HG03139 (cell line): ENCODE data around the gene NANOS3.

ENCODE experiments used
- ATAC-seq: cut with Tn5 transposase; IDR thresholded peaks from one replicate; pipeline ENCODE4 v1.9.1; 2021; ENCODE audit not compliant: unreplicated experiment

Gene NANOS3

DNA sequence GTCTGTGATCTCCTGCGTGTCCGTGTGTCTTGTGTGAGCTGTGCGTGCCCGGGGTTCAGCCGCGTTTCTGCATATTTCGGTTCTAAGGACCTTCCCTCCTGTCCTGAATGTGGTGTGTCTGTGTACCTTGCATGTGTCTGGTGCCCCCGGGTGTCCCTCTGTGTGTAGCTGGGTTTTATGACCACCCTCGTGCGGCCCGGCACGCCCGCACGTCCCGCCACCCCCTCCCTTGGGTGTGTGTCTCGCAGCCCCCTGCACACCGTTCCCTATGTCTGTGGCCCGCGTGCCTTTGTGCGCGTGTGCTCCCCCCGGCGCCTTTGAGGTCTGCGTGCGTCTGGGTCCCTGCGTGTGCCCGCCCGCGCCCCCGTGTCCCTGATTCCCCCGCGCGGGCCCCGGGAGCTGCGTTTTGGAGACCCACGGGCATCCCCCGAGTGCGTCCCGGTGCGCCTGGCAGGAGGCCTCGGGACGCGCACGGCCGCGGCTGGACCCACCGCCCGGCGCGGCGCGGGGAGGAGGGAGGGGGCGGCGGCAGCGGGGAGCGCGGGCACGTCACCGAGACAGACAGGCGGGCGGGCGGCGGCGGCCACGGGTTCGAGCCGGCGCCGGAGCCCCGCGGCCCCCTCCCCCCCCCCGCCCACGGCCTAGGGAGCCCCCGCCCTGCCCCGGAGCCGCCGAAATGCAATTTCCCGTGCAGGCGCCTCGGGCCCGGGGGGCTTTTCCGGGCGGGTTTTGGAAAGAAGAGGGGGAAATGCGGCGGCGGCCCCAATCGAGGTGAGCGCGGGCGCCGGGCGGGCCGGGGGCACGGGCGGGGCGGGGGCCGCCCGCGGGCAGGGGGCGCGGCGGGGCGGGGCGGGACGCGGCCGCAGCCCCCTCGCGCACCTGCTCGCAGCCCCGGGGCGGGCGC lies 12.0 kb upstream of the NANOS3 start:
- no peak for ATAC-seq

DNA sequence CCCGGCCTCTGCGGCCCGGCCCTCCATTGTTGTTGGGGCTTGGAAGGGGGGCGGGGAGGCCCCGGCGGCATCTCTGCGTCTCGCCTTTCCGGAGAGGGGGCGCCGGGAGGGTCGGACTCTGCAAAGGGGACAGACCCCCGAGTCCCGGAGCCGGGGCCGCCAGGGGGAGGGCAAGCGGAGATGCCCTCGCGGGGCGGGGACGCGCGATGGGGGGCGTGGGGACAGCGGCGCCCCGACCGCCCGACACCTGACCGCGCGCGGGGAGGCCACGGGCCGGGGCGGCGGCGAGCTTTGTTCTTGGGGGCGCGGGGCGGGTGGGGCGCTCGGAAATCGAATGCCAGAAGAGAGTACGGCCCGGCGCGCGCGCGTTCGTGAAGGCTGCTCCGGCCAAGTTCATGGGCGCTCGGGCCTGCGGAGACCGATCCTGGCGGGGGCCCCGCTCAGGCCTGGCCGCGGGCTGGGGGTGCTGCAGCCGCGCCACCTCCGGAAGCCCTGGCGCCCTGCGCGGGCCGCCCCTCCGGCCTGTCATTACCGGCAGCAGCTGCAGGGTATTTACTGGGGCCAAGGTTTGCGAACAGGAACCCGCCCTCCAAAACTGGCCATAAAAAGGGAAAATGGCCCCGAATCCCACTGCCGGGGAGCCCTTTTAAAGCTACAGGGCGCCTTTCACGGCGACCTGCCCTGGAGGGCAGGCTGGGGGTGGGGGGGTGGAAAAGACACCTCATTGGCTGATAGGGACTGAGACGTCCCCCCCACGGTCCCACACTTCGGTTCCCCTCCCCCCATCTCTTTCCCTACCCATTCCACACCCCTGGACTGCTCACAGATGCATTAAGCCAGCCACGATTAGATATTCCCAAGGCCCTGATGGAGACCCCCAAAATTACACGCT lies 11.1 kb upstream of the NANOS3 start:
- ATAC-seq: no peak

DNA sequence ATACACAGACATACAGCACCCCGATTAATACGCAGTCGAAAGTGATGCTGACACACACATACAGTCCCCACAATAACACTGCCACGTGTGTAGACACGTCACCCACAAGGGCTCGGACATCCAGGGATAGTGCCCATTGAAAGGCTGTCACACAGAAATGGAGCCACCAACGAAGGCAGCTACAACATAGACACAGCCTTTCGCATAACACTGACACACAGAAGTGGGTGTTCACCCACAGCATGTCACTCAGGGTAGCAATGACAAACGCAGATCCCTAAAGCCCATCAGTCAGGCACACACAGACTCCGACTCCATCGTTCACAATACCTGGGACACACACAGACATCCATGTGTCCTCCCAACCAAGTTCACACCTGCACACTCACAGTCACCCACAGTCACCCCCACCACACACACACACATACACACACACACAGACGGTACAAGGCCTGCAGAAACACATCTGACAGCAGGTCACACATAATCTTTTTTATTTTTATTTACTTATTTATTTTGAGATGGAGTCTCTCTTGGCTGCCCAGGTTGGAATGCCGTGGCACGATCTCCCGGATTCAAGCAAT lies 10.4 kb upstream of the NANOS3 start:
- no peak for ATAC-seq

DNA sequence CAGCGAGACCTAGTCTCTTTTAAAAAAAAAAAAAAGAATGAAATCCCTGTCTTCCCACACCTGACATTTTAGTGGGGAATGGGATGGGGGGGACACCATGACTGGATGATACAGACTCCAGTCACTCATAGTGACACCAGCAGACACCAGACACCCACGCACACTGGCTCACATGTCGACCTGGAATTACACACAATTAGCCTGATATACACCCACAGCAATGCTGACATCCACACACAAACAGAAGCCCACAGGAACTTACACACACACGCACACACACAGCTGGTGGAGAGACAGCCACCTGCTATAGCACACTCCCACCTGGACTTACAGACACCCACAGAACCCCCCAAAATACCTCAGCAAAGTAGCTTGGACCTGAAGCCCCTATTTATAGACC lies 8.3 kb upstream of the NANOS3 start:
- ATAC-seq: no peak

DNA sequence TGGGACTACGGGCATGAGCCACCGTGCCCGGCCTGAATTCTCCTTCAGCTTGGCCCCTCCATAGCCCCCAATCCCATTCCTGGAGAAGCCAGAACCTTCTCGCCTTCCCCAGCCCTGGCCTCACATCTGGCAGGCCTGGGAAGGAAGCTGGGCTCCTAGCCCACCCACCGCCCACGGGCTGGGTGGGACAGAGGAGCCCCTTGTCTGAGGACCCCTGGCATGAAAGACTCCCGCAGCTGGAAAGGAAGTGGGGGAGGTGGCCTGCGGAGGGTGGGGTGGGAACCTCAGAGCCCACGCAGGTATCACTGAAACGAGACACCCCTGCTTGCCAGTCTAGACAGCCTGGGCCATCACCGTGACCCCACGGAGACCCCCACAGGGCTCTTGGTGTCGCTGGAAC lies 7.7 kb upstream of the NANOS3 start:
- no peak for ATAC-seq

DNA sequence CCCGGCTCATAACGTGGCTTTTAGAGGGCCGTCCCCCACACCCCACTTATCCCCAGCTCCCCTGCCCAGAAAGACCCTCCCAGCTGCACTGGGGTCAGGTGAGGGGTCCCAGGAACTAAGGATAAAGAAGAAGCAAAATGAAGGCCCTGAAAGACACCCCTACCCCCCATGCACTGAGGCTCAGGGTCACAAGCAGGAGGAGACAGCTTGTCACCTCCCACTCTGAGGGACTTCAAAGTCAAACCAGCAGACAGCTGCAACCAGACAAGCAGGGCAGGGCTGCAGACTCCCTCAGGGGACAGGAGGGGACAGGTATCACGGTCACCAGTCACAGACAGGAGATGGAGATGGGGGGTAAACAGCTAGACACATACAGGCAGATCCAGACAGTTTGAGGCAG lies 6.1 kb upstream of the NANOS3 start:
- no peak for ATAC-seq

DNA sequence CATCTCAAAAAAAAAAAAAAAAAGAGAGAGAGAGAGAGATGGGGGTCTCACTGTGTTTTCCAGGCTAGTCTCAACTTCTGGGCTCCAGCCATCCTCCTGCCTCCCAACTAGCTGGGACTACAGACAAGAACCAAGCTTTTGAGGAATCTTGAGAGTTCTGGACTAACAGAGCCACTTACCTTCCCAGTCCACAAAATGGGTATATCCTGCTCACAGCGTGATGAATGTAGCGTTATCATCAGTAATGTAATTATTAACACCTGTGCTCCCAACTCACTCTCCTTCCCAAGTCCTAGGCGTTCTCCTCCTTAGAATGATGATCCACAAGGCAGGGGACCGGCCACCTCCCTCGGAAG lies 4.6 kb upstream of the NANOS3 start:
- ATAC-seq: no peak

DNA sequence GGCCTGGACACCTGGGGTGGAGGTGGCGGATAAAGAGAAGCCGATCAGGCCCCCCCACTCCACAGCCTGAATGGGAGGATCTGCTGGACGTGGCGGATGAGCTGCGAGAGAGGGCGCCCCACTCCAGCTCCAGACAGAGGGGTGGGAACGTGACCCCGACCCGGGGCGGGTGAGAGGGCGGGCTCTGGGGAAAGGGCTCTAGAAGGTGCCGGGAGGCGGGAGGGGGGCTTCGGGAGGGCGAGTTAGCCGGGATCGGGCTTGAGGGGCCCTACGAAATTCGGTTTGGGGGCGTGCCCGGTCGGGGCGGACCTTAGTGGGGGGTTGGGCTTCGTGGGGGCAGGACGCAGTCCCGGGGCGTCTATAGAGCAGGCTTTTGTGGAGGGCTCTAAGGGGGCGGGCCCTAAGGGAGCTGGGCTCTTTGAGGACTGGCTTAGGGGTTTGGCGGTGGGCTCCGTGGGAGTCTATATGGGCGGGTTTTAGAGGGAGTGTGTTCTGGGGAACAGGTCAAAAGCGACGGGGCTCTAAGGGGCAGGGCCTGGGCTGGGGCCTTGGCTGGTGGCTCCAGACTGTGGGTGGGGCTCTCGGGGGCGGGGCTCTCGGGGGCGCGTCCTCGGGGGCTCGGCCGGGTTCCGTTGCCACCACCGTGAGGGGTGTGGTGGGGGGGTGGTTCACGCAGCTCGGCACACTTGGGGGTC lies 4.1 kb upstream of the NANOS3 start:
- ATAC-seq: no peak

DNA sequence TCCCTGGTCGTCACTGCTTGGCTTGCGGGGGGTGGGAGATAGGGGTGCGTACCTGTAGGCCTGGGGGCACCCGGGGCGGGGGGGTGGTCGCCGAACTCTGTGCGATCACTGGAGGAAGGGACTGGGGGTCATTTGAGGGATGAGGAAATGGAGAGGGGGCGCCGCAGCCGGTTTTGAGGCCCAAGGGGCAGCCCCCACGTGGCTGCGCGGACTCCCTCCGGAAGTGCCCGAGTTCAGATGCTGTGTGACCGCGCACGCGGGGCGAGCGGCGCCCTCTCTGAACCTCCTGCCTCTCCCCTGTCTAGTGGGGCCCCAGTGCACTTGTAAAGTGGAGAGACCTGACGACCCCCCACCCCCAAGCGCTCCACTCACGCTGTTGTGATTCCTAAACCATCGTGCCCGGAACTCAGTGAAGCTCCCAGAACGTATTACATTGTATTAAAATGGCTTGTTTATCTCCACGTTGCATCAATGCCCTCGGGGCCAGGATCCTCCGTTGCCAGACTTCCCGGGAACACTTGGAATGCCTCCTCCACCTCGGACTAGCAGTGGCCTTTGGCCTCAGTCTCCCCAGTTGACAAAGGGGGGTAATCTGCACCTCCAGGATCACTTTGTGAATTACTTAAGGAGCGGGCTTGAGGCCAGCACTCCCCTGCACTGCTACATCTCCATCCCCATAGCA lies 3.0 kb upstream of the NANOS3 start:
- no peak for ATAC-seq

DNA sequence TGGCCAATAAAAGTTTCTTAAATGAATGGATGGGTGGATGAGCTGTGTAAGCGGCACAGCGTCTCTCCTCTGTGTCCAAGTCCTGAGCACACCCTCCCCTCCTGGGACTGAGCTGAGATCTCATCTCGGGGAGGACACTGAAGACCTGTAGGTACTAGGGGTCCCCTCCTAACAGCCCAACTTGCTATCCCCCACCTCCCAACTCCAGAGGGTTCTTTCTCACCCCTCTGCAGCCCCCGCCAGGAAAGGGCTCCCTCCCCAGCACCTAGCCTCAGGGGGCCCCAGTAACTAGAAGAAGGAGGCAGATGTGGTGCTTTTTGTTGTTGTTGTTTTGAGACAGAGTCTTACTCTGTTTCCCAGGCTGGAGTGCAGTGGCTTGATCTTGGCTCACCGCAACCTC lies 1.1 kb upstream of the NANOS3 start:
- no peak for ATAC-seq

DNA sequence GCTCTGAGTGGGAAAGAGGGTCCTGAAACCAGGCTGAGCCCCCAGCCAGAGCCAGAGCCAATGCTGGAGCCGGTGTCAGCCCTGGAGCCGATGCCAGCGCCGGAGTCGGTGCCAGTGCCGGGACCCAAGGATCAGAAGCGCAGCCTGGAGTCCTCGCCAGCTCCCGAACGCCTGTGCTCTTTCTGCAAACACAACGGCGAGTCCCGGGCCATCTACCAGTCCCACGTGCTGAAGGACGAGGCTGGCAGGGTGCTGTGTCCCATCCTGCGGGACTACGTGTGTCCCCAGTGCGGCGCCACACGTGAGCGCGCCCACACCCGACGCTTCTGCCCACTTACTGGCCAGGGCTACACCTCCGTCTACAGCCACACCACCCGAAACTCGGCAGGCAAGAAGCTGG lies 369 bp downstream of the NANOS3 start:
- ATAC-seq: no peak

DNA sequence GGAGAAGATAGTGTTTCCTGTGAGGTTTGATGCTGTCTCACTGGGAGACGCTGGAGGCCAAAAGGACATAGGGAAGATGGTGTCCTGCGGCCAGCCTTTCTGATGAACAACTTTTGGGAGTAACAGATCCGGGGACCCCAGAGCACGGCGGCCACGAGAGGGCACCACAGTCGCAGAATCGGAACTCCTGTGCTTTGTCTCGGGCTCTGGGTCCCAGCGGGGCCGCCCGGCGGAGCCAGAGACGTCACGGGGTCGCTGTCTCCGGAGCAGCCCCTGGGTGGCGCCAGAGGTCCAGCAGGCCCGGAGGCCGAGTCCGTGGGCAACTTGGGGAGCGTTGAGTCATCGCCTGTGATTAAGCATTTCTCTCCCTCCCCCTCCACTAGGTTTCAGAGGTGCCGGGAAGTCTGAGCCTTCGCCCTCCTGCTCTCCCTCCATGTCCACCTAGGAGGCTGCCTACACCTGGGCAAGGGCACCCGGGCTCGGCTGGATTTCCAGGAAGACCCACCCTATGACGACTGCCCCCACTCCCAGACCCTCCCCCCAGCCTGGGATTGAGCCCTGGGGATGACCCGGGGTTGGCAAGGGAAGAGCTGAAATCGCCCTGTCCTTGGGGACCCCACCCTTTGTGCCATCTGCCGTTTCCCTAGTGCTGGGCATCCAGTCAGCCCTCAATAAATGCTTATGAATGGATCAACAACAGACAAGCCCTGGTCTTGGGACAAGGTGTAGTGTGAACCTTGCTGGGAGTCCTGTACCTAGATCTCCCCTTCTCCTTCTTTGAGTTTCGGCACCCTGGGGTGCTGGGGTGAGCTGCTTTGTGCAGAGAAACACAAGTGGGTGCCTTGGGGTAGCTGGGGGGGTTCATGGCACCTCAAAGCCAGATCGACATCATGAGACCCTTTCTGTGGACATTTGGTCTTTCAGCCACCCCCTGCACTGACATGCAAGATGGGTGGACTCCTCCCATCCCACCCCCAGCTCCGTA lies 3.4 kb downstream of the NANOS3 start:
- ATAC-seq: peak; percentile 81

DNA sequence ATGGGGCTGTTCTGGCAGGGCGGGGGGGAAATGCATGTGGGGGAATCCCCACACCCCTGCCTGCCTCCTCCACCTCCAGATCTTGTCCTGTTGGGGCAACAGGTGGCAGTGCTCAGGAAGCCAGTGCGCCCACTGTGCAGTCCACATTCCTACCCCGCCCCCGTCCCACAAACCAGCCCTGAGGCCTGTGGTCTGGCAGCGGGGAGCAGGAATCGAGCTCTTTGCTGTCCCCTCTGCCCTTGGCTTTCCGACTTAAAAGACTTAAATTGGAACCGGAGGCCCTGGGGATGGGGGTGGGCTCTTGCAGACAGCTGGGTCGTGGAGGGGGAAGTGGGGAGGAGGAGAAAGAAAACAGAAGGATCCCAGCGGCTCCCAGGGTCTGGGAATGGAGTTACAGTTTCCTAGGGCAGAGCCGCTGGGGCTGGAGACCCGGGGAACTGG lies 4.3 kb downstream of the NANOS3 start:
- no peak for ATAC-seq

DNA sequence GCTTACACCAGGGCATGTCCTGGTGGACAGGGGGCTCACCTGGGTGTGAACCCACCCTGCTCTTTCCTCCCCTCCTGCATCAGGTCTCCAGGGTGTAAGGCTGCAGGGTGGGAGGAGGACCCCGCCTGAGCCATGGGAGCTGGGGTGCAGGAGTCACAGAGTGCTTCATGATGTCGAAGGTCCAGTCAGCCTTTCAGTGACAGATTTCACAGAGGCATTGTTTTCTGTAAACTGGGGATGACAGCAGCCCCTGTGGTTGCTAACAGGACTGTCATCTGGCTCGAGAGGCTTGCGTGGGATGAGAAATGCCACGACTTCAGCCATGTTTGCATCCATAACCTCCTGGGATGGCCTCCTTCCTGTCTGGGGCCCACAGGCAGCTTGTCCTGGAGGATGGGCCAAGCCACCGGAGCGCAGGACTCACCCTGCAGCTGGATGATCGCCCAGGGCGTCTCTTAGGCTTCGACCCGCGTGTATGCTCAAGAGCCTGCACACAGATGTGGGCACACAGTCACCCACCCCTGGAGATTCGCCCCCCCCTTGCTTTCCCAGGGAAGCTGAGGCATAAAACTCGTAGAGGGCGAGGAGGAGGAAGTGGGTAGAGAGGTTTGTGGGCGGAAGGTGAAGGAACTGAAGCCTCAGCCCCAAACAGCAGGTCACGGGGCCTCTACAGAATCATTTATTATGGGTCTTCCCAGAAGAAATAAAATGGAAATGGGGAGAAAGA lies 4.9 kb downstream of the NANOS3 start:
- ATAC-seq: no peak

DNA sequence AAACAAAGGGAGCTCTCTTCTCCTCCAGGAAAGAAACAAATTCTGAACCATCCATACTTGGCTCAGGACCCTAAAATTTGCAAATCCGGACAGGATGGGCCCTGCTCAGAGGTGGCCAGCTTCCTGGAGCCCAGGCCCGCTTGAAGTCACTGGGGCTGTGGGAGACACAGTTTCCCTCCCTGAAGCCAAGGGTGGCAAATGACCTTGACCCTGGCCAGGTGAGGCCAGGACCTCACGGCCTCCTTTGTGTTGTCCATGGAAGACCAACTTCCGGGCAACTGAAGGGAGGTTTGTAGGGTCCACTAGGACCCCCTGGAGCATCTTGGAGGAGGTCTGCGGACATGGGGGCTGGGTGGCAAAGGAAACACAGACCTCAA lies 5.5 kb downstream of the NANOS3 start:
- ATAC-seq: no peak

DNA sequence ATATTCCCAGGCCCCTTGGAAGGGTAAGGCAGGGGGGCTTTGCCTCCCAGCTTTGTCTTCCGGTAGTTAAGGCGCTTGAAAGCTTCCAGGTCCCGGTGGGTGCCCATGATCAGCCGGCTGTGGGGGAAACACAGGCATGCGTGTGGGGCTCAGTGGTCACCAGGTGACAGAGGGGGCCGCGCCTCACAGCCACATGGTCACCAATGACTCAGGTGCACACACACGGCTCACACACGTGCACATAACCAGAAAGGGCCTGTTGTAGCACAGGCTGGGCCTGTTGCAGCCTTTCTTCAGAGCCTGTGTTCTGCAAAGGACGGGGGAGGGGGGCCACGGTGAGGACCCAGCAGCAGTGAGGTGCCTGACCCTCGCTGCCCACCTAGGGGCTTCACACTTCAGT lies 5.9 kb downstream of the NANOS3 start:
- ATAC-seq: no peak

DNA sequence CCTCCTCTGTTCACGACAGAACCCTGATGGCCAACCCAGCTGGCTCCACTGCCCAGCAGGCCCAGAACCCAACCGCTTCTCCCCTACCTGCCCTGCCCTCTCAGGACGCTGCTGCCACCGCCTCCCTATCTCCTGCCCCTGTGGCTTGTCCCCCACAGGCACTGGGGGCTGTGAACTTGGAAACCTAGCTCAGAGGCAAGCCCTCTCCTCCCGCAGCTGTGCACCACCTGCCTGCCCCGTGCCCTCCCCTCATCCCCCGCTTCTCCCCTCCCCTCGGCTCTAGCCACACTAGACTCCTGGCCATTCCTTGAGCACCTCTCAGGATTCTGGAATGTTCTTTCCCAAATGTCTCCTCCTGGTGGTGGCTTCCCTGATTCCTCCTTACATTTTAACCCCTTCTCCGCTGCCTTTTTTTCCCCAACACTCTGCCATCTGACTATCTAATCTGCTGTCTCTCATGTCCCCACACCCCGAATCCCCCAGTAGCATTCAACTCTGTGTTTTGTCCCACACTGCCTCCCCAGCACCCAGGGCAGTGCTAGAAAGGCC lies 6.7 kb downstream of the NANOS3 start:
- ATAC-seq: no peak
